Spleen (tissue), 11 donors: ENCODE results near the gene CLIP1. TPM values are rescaled to one million over a fixed set of nuclear protein-coding genes. Genes with fewer than 3 reads are reported as not detected.
"Not testable (repeated sequence)": the region's sequence is repeated elsewhere in the genome, so short reads cannot be mapped to it uniquely, and the experiment has no call there.

Experiments
- DNase-seq: peaks from one replicate; pipeline ENCODE4 v3.0.0-alpha.2; 2020
- H3K27ac ChIP-seq, 8 donors: fragments of 200-600 bp; sonication (generic) in 7 of 8; 1 replicate in 4 of 8; 2 replicates in 4 of 8; pipeline versions ENCODE4 v1.5.0 to v1.8.0; 2016 to 2021; ENCODE audit warnings: inconsistent platforms in 4 of 8, mild to moderate bottlenecking in 4 of 8, moderate library complexity in 1 of 8
- H3K27me3 ChIP-seq, 7 donors: fragments of 200-600 bp; sonication (generic) in 6 of 7; replicated peaks in 1 of 7; 1 replicate in 4 of 7; 2 replicates in 3 of 7; pipeline versions ENCODE4 v1.5.0 to v1.8.0; 2016 to 2021; ENCODE audit warnings: inconsistent platforms in 3 of 7, mild to moderate bottlenecking in 1 of 7
- H3K36me3 ChIP-seq, 6 donors: fragments of 200-600 bp; sonication (generic) in 5 of 6; 1 replicate in 4 of 6; 2 replicates in 2 of 6; pipeline versions ENCODE4 v1.5.0 to v1.8.0; 2016 to 2021; ENCODE audit warnings: inconsistent platforms in 2 of 6
- H3K4me1 ChIP-seq, 6 donors: fragments of 200-600 bp; sonication (generic) in 5 of 6; 1 replicate in 3 of 6; 2 replicates in 3 of 6; pipeline versions ENCODE4 v1.5.0 to v1.8.0; 2016 to 2021; ENCODE audit warnings: inconsistent platforms in 3 of 6
- H3K4me3 ChIP-seq, 8 donors: fragments of 200-600 bp; sonication (generic) in 7 of 8; 1 replicate in 4 of 8; 2 replicates in 4 of 8; pipeline versions ENCODE4 v1.5.0 to v1.8.0; 2016 to 2021; ENCODE audit warnings: inconsistent platforms in 4 of 8, mild to moderate bottlenecking in 4 of 8, moderate library complexity in 2 of 8
- H3K9me3 ChIP-seq, 8 donors: fragments of 200-600 bp; sonication (generic) in 7 of 8; 1 replicate in 4 of 8; 2 replicates in 4 of 8; pipeline versions ENCODE4 v1.5.0 to v1.8.0; 2016 to 2021; ENCODE audit warnings: inconsistent platforms in 4 of 8
- CTCF ChIP-seq, 11 experiments: fragments of 200-600 bp in 7 of 11; fragments of 450-650 bp in 4 of 11; sonication (generic) in 4 of 11; IDR thresholded peaks in 8 of 11; conservative IDR thresholded peaks in 3 of 11; 1 replicate in 7 of 11; 2 replicates in 4 of 11; pipeline versions ENCODE4 v1.4.0 to v1.8.0; 2016 to 2021; ENCODE audit warnings: antibody characterized with exemption in 11 of 11, inconsistent platforms in 4 of 11, mild to moderate bottlenecking in 1 of 11
- POLR2A ChIP-seq, 3 donors: fragments of 450-650 bp; IDR thresholded peaks; one replicate each; pipeline ENCODE4 v1.5.1; 2017; ENCODE audit warnings: antibody characterized with exemption in 3 of 3, mild to moderate bottlenecking in 1 of 3
- POLR2AphosphoS5 ChIP-seq, 3 donors: sonication (generic); formaldehyde crosslinking; IDR thresholded peaks; one replicate each; pipeline ENCODE4 v1.5.1; 2017; ENCODE audit warnings: antibody characterized with exemption in 3 of 3
- WGBS, 5 donors: extraction: QIAGEN DNeasy Blood & Tissue Kit in 3 of 5; methylation state at CpG; one replicate each; pipeline versions ENCODE4 v1.1.5 to v1.1.7; 2013 to 2018; 5-methylcytosine and 5-hydroxymethylcytosine counted together
- intact Hi-C: fragments of 100-400 bp; cut with DNase I; formaldehyde crosslinking; loops from one replicate; pipeline ENCODE4 v1.15.0; 2023; ENCODE audit warnings: low total_unique reads
- polyA plus RNA-seq, 3 donors: library from polyadenylated mRNA; stranded (reverse); fragments of 200-250 nt; gene quantifications; one replicate each; pipeline ENCODE4 v1.2.1, GENCODE V29; 2013
- total RNA-seq, 7 donors: library from RNA; depleted of rRNA in 3 of 7; stranded (reverse); fragments of >200 nt in 3 of 7; fragmentation: NEBNext Ultra II Directional in 4 of 7; extraction: Animal tissue kit (Norgen Biotek cat#: 25700) in 4 of 7; gene quantifications; one replicate each; pipeline versions ENCODE4 v1.1.0 to v1.2.1, GENCODE V29; 2016 to 2021
- donor health status: healthy with polysubstance abuse.
- donor health status: DM: no; HTN: no; CAD: no; lungs with moderate emphysema.
- donor health status: DM: no; HTN: no; CAD: no.
- donor health status: Bipolar disorder and iron deficiency.
- donor health status: healthy.
- donor health status: DM: no; HTN: no; CAD: no.
- donor health status: DM: yes; HTN: yes; CAD: no.

Gene CLIP1
- total and polyA plus RNA-seq, 10 donors: 7.8 to 80.2 (median 57.2) TPM

GRCh38 chr12:122437656-122438121 lies 15.2 kb upstream of the CLIP1 start:
- H3K4me3 ChIP-seq: no peak overlapping the region
- no peaks in the 10 kb centered on the region for H3K36me3 ChIP-seq
- no peaks in the 10 kb centered on the region for H3K27me3 ChIP-seq
- no peaks in the 10 kb centered on the region for H3K9me3 ChIP-seq
- WGBS, 5 donors: 69 to 94% (median 82%) methylated on average over 8 of the region's 8 CpGs
- no peak overlapping the region for H3K27ac ChIP-seq
- H3K4me1 ChIP-seq: no peaks in the 10 kb centered on the region
- TF ChIP-seq CTCF (IDR thresholded peaks at IDR 0.05 in 8 of 11, conservative IDR thresholded peaks at IDR 0.05 in 3 of 11) (no peak), POLR2AphosphoS5 (IDR thresholded peaks at IDR 0.05) (no peak), POLR2A (IDR thresholded peaks at IDR 0.05) (no peak)
- intact Hi-C loops: no loop called here
- DNase-seq: no peak

GRCh38 chr12:122435186-122435585 lies 12.7 kb upstream of the CLIP1 start:
- 91 to 98% (median 97%) methylated on average over 4 of the region's 4 CpGs for WGBS, 5 donors
- intact Hi-C loops: no loop called here
- H3K9me3 ChIP-seq: no peaks in the 10 kb centered on the region
- TF ChIP-seq POLR2A (IDR thresholded peaks at IDR 0.05): no peak
- TF ChIP-seq CTCF (IDR thresholded peaks at IDR 0.05 in 8 of 11, conservative IDR thresholded peaks at IDR 0.05 in 3 of 11): no peak
- no peak for TF ChIP-seq POLR2AphosphoS5 (IDR thresholded peaks at IDR 0.05)
- no peak overlapping the region for H3K27ac ChIP-seq
- no peak overlapping the region for H3K4me3 ChIP-seq
- no peak for DNase-seq
- no peaks in the 10 kb centered on the region for H3K4me1 ChIP-seq
- no peaks in the 10 kb centered on the region for H3K27me3 ChIP-seq
- H3K36me3 ChIP-seq: no peaks in the 10 kb centered on the region

GRCh38 chr12:122429043-122429442 lies 6.6 kb upstream of the CLIP1 start:
- intact Hi-C loops, H3K4me1 ChIP-seq, H3K27ac ChIP-seq, H3K36me3 ChIP-seq, DNase-seq, H3K9me3 ChIP-seq, H3K27me3 ChIP-seq, H3K4me3 ChIP-seq: not testable (repeated sequence)
- WGBS, 5 donors: 95 to 100% (median 97%) methylated on average over 5 of the region's 5 CpGs

- intact Hi-C loops: no loop called here
- 93 to 100% (median 98%) methylated on average over 9 of the region's 9 CpGs for WGBS, 5 donors
- Histone ChIP-seq H3K4me3 (no peak overlapping the region), H3K4me1 (peaks cover 9 to 14% (median 14%) of the 10 kb centered on the region in 6 donors), H3K27ac (no peak overlapping the region), H3K9me3 (no peaks in the 10 kb centered on the region), H3K36me3 (no peaks in the 10 kb centered on the region), H3K27me3 (no peaks in the 10 kb centered on the region)
- TF ChIP-seq CTCF (IDR thresholded peaks at IDR 0.05 in 8 of 11, conservative IDR thresholded peaks at IDR 0.05 in 3 of 11): no peak
- no peak for TF ChIP-seq POLR2AphosphoS5 (IDR thresholded peaks at IDR 0.05)
- TF ChIP-seq POLR2A (IDR thresholded peaks at IDR 0.05): no peak
- no peak for DNase-seq
Observed at GRCh38 chr12:122427403-122427802, 4.9 kb upstream of the CLIP1 start.
